Liver (tissue), 9 donors: ENCODE measurements around the gene ZBTB4. TPM values are rescaled to one million over a fixed set of nuclear protein-coding genes. Genes with fewer than 3 reads are reported as not detected.

Experiments used
- DNase-seq: peaks from one replicate; pipeline ENCODE4 v3.0.0-alpha.2; 2017; ENCODE audit warnings: low spot score
- H3K27ac ChIP-seq, 2 donors: one replicate each; pipeline ENCODE4 v1.7.0; 2013; ENCODE audit warnings: inconsistent platforms in 2 of 2, low read length in 2 of 2, control low read depth in 1 of 2, low read depth in 1 of 2, mild to moderate bottlenecking in 1 of 2
- H3K27me3 ChIP-seq, 4 donors: one replicate each; pipeline versions ENCODE4 v1.6.1 to v1.7.0; 2013; ENCODE audit warnings: low read length in 3 of 4, inconsistent platforms in 1 of 4, mild to moderate bottlenecking in 1 of 4, moderate library complexity in 1 of 4; ENCODE audit not compliant: control insufficient read depth in 4 of 4, insufficient read depth in 4 of 4
- H3K36me3 ChIP-seq, 4 donors: one replicate each; pipeline versions ENCODE4 v1.6.1 to v1.7.0; 2013; ENCODE audit warnings: low read length in 3 of 4, mild to moderate bottlenecking in 3 of 4, low read depth in 1 of 4, moderate library complexity in 1 of 4; ENCODE audit not compliant: control insufficient read depth in 4 of 4, insufficient read depth in 3 of 4
- H3K4me1 ChIP-seq, 4 donors: one replicate each; pipeline versions ENCODE4 v1.6.1 to v1.7.0; 2013; ENCODE audit warnings: low read length in 3 of 4, mild to moderate bottlenecking in 3 of 4, moderate library complexity in 1 of 4; ENCODE audit not compliant: control insufficient read depth in 4 of 4, insufficient read depth in 4 of 4
- H3K4me3 ChIP-seq, 3 donors: one replicate each; pipeline versions ENCODE4 v1.6.1 to v1.7.0; 2013; ENCODE audit warnings: low read length in 3 of 3, control low read depth in 1 of 3, low read depth in 1 of 3, mild to moderate bottlenecking in 1 of 3
- H3K9ac ChIP-seq, 2 donors: one replicate each; pipeline ENCODE4 v1.7.0; 2013; ENCODE audit warnings: low read length in 2 of 2, mild to moderate bottlenecking in 2 of 2, moderate library complexity in 2 of 2, control low read depth in 1 of 2, low read depth in 1 of 2
- H3K9me3 ChIP-seq, 4 donors: one replicate each; pipeline versions ENCODE4 v1.6.1 to v1.7.0; 2013; ENCODE audit warnings: low read length in 3 of 4; ENCODE audit not compliant: control insufficient read depth in 4 of 4
- EGR1 ChIP-seq, 2 donors: IDR thresholded peaks; 2 replicates each; pipeline ENCODE4 v1.6.1; 2016 to 2018; ENCODE audit warnings: antibody characterized with exemption in 2 of 2, low read depth in 2 of 2
- FOXA1 ChIP-seq: IDR thresholded peaks from 2 replicates; pipeline ENCODE4 v1.6.1; 2016; ENCODE audit warnings: antibody characterized with exemption
- FOXA2 ChIP-seq: IDR thresholded peaks from 2 replicates; pipeline ENCODE4 v1.6.1; 2016; ENCODE audit warnings: antibody characterized with exemption
- GABPA ChIP-seq, 2 donors: IDR thresholded peaks in 1 of 2; conservative IDR thresholded peaks in 1 of 2; 2 replicates each; pipeline ENCODE4 v1.6.1; 2016; ENCODE audit warnings: antibody characterized with exemption in 2 of 2, mild to moderate bottlenecking in 1 of 2, moderate library complexity in 1 of 2
- HNF4A ChIP-seq, 2 donors: conservative IDR thresholded peaks; 2 replicates each; pipeline ENCODE4 v1.6.1; 2016; ENCODE audit warnings: antibody characterized with exemption in 2 of 2, mild to moderate bottlenecking in 2 of 2
- HNF4G ChIP-seq: IDR thresholded peaks from 2 replicates; pipeline ENCODE4 v1.6.1; 2016; ENCODE audit warnings: antibody characterized with exemption
- JUND ChIP-seq, 2 donors: IDR thresholded peaks; 2 replicates each; pipeline ENCODE4 v1.6.1; 2016; ENCODE audit warnings: antibody characterized with exemption in 2 of 2
- NR2F2 ChIP-seq: IDR thresholded peaks from 2 replicates; pipeline ENCODE4 v1.6.1; 2016; ENCODE audit warnings: antibody characterized with exemption
- RAD21 ChIP-seq, 2 donors: IDR thresholded peaks; 2 replicates each; pipeline ENCODE4 v1.6.1; 2016; ENCODE audit warnings: antibody characterized with exemption in 2 of 2, mild to moderate bottlenecking in 2 of 2
- RXRA ChIP-seq, 2 donors: IDR thresholded peaks; 2 replicates each; pipeline ENCODE4 v1.6.1; 2017 to 2018; ENCODE audit warnings: antibody characterized with exemption in 2 of 2, mild to moderate bottlenecking in 1 of 2
- SP1 ChIP-seq: IDR thresholded peaks from 2 replicates; pipeline ENCODE4 v1.6.1; 2018; ENCODE audit warnings: antibody characterized with exemption, mild to moderate bottlenecking
- TAF1 ChIP-seq: conservative IDR thresholded peaks from 2 replicates; pipeline ENCODE4 v1.6.1; 2016; ENCODE audit warnings: antibody characterized with exemption, mild to moderate bottlenecking
- YY1 ChIP-seq: IDR thresholded peaks from 2 replicates; pipeline ENCODE4 v1.6.1; 2016; ENCODE audit warnings: antibody characterized with exemption, mild to moderate bottlenecking
- WGBS: extraction: QIAGEN DNeasy Blood & Tissue Kit; methylation state at CpG from one replicate; pipeline ENCODE4 v1.1.7; 2013; 5-methylcytosine and 5-hydroxymethylcytosine counted together
- polyA plus RNA-seq, 2 donors: library from polyadenylated mRNA; stranded (reverse) in 1 of 2; unstranded in 1 of 2; fragments of 200-250 nt in 1 of 2; fragments of >200 nt in 1 of 2; fragmentation: Nextera tagmentation in 1 of 2; extraction: Ambion mirVana in 1 of 2; gene quantifications; one replicate each; pipeline versions ENCODE4 v1.2.1 to v1.2.3, GENCODE V29; 2013 to 2015
- total RNA-seq, 2 donors: library from RNA; depleted of rRNA; stranded (reverse); fragments of >200 nt; gene quantifications; one replicate each; pipeline ENCODE4 v1.2.3, GENCODE V29; 2014
- TF ChIP-seq, protein P1 (sequence below): IDR thresholded peaks from 2 replicates; pipeline ENCODE4 v1.6.1; 2016; ENCODE audit warnings: antibody characterized with exemption
- TF ChIP-seq, protein P2 (sequence below): IDR thresholded peaks from 2 replicates; pipeline ENCODE4 v1.6.1; 2016; ENCODE audit warnings: antibody characterized with exemption
- TF ChIP-seq, protein P3 (sequence below): IDR thresholded peaks from 2 replicates; pipeline ENCODE4 v1.6.1; 2016; ENCODE audit warnings: antibody characterized with exemption, mild to moderate bottlenecking
- TF ChIP-seq, protein P4 (sequence below): fragments of 150-350 bp; IDR thresholded peaks from 2 replicates; pipeline ENCODE4 v1.5.1; 2017; ENCODE audit warnings: improper control_type of control experiment, low read depth, low read length; ENCODE audit not compliant: missing input control
- TF ChIP-seq, protein P5 (sequence below): IDR thresholded peaks from 2 replicates; pipeline ENCODE4 v1.6.1; 2016; ENCODE audit warnings: antibody characterized with exemption
- donor health status: healthy.
- donor health status: healthy.
- donor health status: healthy.
- donor health status: healthy.
- donor health status: healthy.

ZBTB4 gene
- total and polyA plus RNA-seq, 4 donors, result 1.5 to 6.0 (median 5.1) TPM

DNA sequence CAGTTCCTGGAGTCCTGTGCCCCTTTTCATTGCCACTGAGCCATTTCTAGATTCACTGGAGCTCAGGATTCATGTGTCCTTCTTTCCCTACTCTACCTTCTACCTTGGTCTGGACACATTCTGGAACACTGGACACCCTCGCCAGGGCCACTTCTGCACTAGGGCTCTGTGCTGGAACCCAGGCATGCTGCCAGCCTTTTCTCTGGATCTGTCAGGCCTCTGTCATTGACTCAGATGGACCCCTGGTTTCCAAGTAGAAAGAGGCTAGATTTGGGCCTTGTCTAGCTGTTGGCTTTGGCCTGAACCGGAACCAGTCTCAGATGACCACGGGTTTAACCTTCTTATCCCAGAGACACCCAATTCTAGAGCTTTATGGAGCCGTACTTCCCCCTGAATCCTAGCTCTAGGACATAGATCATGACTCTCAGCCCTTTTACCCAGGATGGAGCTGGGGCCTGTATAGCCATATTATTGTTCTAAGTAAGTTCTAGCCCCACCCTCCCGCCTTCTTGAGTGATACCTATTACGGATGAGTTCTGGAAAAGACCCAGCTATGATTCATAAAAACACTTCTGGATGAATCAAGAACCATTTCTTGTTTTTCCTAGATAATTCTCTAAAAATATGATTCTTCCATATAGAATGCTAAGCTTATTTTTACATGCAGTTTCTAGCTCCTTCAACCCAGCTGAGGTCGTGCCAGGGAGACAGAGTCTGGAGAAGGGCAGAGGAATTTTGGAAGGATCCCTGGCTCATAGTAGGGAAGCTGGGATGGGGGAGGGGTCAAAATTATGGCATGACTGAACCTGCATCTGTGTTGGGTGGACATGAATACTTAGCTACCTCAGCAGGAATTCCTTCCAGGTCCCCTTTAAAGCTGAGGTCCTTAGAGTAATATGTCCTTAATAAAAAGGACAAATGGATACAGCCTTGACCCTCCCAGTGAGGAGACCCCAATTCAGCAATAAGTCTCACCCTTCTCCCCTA is 35.6 kb downstream of the ZBTB4 start:
- peaks cover 0 to 3% (median 0%) of the 10 kb centered on the region in 4 donors for H3K27me3 ChIP-seq
- H3K36me3 ChIP-seq, result no peaks in the 10 kb centered on the region
- H3K4me3 ChIP-seq, result no peak overlapping the region
- no peak overlapping the region for H3K9ac ChIP-seq
- H3K9me3 ChIP-seq, result no peaks in the 10 kb centered on the region
- no peak overlapping the region for H3K27ac ChIP-seq
- no peak for DNase-seq
- no peak for TF ChIP-seq SP1
- TF ChIP-seq HNF4G, result no peak
- TF ChIP-seq NR2F2, result no peak
- TF ChIP-seq, protein P1, sequence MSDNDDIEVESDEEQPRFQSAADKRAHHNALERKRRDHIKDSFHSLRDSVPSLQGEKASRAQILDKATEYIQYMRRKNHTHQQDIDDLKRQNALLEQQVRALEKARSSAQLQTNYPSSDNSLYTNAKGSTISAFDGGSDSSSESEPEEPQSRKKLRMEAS, result no peak
- TF ChIP-seq, protein P2, sequence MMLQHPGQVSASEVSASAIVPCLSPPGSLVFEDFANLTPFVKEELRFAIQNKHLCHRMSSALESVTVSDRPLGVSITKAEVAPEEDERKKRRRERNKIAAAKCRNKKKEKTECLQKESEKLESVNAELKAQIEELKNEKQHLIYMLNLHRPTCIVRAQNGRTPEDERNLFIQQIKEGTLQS, result no peak
- no peak for TF ChIP-seq YY1
- no peak for TF ChIP-seq JUND (IDR thresholded peaks at IDR 0.05)
- TF ChIP-seq FOXA1, result no peak
- TF ChIP-seq HNF4A (conservative IDR thresholded peaks at IDR 0.05), result no peak
- no peak for TF ChIP-seq TAF1
- TF ChIP-seq, protein P3, sequence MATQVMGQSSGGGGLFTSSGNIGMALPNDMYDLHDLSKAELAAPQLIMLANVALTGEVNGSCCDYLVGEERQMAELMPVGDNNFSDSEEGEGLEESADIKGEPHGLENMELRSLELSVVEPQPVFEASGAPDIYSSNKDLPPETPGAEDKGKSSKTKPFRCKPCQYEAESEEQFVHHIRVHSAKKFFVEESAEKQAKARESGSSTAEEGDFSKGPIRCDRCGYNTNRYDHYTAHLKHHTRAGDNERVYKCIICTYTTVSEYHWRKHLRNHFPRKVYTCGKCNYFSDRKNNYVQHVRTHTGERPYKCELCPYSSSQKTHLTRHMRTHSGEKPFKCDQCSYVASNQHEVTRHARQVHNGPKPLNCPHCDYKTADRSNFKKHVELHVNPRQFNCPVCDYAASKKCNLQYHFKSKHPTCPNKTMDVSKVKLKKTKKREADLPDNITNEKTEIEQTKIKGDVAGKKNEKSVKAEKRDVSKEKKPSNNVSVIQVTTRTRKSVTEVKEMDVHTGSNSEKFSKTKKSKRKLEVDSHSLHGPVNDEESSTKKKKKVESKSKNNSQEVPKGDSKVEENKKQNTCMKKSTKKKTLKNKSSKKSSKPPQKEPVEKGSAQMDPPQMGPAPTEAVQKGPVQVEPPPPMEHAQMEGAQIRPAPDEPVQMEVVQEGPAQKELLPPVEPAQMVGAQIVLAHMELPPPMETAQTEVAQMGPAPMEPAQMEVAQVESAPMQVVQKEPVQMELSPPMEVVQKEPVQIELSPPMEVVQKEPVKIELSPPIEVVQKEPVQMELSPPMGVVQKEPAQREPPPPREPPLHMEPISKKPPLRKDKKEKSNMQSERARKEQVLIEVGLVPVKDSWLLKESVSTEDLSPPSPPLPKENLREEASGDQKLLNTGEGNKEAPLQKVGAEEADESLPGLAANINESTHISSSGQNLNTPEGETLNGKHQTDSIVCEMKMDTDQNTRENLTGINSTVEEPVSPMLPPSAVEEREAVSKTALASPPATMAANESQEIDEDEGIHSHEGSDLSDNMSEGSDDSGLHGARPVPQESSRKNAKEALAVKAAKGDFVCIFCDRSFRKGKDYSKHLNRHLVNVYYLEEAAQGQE, result no peak
- TF ChIP-seq EGR1 (IDR thresholded peaks at IDR 0.05; ENCODE audit: low read depth in 2 of 2), result no peak
- no peak for TF ChIP-seq GABPA (IDR thresholded peaks at IDR 0.05 in 1 of 2, conservative IDR thresholded peaks at IDR 0.05 in 1 of 2)
- TF ChIP-seq RAD21 (IDR thresholded peaks at IDR 0.05), result no peak
- TF ChIP-seq, protein P4, sequence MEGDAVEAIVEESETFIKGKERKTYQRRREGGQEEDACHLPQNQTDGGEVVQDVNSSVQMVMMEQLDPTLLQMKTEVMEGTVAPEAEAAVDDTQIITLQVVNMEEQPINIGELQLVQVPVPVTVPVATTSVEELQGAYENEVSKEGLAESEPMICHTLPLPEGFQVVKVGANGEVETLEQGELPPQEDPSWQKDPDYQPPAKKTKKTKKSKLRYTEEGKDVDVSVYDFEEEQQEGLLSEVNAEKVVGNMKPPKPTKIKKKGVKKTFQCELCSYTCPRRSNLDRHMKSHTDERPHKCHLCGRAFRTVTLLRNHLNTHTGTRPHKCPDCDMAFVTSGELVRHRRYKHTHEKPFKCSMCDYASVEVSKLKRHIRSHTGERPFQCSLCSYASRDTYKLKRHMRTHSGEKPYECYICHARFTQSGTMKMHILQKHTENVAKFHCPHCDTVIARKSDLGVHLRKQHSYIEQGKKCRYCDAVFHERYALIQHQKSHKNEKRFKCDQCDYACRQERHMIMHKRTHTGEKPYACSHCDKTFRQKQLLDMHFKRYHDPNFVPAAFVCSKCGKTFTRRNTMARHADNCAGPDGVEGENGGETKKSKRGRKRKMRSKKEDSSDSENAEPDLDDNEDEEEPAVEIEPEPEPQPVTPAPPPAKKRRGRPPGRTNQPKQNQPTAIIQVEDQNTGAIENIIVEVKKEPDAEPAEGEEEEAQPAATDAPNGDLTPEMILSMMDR, result no peak
- no peak for TF ChIP-seq RXRA (IDR thresholded peaks at IDR 0.05)
- TF ChIP-seq, protein P5, sequence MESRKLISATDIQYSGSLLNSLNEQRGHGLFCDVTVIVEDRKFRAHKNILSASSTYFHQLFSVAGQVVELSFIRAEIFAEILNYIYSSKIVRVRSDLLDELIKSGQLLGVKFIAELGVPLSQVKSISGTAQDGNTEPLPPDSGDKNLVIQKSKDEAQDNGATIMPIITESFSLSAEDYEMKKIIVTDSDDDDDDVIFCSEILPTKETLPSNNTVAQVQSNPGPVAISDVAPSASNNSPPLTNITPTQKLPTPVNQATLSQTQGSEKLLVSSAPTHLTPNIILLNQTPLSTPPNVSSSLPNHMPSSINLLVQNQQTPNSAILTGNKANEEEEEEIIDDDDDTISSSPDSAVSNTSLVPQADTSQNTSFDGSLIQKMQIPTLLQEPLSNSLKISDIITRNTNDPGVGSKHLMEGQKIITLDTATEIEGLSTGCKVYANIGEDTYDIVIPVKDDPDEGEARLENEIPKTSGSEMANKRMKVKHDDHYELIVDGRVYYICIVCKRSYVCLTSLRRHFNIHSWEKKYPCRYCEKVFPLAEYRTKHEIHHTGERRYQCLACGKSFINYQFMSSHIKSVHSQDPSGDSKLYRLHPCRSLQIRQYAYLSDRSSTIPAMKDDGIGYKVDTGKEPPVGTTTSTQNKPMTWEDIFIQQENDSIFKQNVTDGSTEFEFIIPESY, result no peak
- TF ChIP-seq FOXA2, result no peak
- peaks cover 20 to 32% (median 27%) of the 10 kb centered on the region in 4 donors for H3K4me1 ChIP-seq
- 87% methylated on average over 7 of the region's 7 CpGs for WGBS
